NCI-H1092 treated with DMSO at 0.1 percent for 48 hours (cell line): ENCODE data around the gene AMOTL1.
A peak's percentile ranks its signal among the peaks of the same experiment; 100 is the strongest.

ENCODE experiments used
- DNase-seq: peaks from one replicate; lab custom pipeline; 2025; lab: John Stamatoyannopoulos, UW

AMOTL1 gene

DNA sequence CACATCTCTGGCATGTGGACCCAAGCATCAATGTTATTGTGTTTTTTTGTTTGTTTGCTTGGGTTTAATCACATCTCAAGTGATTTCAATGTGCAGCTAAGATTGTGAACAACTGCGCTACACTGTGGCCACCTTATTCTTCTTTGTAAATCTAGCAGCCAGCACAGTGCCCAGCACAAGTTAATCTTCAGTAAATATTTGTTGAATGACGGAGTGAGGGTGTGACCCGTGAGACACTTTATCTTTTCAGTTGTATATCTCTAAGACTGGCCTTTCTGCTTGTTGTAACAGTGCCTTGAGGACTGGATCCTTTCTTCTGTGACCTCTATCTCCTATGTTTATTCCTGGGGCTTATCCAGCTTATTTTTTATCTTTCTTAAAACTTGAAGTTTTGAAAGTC is 21.4 kb upstream of the AMOTL1 start:
- no peak for DNase-seq

DNA sequence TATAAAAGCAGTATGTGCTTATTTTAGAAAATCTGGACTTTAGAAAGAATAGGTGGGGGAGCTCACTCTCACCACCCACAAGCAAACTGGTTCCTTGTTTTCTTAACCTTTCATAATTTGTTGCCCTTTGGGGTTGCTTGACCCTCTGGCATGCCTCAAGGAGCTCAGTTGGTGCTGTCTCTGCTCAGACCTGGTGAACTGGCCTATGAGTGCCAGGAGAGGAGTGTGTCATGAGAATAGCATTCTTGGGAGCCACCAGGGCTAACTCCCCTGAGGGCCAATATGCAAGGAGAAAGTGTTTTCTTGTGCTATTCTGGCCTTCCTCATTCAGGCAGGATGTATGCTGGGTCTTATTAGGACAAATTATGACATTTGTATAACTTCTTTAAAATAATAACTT is 21.0 kb upstream of the AMOTL1 start:
- DNase-seq, result no peak

DNA sequence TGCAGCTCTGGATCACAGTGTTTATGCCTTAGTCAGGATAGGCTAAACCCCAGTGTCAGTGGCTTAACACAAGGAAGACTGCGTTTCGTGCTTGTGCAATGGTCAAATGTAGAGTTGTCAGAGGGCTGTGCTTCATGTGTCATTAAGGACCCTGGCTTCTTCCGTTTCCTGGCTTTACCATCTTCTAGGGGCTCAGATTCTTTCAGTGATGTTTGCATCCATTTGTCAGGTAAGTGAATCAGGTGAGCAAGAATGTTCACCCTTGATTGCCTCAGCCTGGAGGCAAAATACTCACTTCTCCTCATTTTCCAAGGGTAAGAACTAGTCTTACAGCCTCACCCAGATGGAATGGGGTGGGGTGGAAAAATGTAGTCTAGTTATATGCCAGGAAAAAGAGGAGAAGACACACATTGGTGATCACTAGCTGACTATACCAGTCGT is 20.5 kb upstream of the AMOTL1 start:
- DNase-seq, result no peak

DNA sequence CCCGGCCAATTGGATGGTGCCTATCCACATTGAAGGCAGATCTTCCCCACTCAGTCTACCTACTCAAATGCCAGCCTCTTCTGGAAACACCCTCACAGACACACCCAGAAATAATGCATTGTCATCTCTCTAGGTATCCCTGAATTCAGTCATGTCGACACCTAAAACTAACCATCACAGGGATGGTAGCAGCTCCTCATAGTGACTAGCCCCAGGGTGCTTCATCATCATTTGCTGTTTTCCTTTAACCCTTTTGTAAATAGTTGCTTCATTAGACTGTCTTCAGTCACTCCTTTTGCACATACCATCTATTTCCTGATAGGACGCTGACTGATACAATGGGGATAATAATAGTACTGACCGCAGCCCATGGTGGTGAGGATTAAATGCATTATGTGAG is 18.8 kb upstream of the AMOTL1 start:
- no peak for DNase-seq

DNA sequence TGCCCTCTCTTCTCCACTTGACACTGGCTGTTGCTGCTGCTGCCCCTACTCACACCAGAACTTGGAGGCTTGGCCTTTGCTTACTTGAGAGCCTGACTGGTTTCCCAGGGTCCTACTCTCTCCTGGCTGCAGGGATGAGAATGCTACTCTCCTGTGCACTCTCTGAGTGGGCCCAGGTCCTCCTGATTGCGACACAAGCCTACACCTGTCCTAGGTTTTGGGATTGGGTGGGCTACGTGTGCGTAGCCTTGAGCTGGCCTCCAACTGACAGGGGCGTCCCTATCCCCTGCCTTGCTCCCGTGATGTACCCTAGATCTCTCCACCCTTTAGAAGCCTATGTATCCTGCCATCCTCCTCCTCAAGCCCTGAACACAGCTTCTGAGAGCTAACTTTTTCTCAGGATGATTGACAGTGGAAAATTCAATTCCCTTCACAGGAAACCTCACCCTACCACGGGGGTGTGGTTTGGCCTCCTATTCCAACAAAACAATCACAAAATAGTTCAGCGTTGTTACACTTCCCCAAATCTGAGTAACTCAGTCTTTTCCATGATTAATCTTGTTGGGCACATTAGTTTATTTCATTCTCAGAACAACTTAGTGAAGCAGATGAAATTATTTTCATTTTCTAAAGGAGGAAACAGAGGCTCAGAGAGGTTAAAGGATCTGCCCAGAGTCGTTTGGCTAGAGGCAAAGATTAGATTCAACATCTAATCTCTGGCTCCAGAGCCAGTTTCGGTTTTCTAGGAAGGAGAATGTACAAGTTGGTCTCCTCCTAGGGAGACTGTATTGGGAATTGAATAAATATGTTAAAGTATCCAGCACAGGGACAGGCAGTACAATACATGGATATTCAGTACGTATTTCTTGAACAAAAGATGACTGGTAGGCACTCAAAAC is 17.6 kb upstream of the AMOTL1 start:
- no peak for DNase-seq

DNA sequence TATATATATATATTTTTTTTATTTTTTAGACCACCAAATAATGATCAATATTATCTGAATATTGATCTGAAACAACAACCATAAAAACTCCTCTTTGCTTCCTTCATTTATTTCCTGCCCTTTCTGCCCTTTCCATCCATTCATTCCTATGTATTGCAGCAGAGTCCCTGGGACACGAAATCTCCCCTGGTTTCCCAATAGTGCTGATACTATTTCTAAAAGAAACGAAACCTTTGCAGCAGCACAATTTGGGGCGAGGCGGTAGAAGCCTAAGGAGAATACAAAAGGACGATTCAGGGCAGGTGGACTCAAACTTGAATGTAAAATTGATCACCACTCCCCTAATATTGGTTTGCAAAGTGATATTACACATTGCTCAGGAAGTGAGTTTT is 16.9 kb upstream of the AMOTL1 start:
- DNase-seq, result no peak

DNA sequence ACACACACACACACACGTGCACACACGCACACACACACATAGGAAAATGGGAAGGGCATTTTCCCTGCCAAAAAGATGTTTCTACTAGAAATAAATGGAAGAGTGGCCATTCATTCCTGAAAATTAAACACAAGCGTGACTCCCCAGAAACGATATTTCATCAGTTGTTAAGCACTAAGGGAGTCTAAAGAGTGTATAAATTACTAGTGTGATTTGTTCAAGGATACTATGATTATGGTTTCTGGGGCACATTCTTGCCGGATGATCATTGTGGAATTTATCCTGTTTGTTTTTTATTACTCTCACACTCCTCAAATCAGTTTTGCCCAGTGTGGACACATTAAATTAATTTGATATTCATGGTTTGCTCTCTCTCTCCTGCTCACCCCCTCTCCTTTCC is 16.4 kb upstream of the AMOTL1 start:
- DNase-seq, result no peak

DNA sequence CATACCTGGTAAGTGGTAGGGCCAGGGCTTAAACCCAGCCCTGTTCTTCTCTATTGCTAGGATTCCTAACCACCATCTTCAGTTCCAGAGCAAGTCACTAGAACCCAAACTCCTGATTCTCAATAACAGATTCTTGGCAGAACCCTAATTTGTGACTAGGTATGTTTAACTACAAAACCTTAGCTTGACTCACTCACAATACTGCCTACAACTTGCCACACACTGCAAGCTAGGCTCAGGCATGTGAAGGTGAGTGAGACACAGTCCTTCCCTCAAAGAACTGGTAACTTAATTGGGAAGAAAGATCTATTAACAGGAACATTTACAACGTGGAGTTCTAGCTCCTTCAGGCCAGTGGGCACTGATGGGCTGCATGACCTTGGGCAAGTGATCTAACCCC is 14.5 kb upstream of the AMOTL1 start:
- no peak for DNase-seq

DNA sequence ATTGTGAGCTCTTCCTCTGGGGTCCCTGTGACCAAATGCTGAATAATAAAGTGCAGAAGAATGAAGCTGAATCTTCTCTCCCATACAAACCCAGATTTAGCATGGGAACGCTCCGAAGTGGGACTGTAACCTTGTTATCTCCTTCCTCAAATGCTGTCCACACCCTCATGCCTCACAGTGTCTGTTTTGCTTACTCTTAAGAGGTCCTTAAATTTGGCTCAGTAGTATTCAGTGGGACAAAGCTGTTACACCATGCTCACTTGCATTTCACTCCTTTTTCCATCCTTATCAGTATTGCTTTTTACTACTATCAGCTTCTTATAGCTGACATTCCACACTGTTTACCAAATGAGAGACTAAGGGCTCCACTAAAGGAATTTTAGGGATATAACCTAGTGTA is 13.8 kb upstream of the AMOTL1 start:
- DNase-seq, result no peak

DNA sequence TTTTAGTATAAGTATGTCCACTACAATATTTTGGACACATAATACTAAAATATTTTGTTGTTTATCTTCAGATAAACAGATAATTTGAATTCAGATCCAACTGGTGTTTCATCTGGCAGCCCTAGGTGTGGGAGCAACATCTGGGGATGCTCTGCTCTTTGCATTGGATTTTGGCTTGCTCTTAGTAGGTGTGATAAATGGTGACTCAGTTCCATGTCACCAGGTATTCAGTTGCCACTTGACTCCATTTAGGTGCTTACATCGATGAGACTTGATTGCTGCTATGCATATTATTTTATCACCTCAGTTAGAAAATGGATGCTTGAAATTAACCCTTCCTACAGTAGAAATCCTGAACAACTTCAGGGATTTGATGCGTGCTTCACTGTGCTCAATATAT is 13.3 kb upstream of the AMOTL1 start:
- DNase-seq, result no peak

DNA sequence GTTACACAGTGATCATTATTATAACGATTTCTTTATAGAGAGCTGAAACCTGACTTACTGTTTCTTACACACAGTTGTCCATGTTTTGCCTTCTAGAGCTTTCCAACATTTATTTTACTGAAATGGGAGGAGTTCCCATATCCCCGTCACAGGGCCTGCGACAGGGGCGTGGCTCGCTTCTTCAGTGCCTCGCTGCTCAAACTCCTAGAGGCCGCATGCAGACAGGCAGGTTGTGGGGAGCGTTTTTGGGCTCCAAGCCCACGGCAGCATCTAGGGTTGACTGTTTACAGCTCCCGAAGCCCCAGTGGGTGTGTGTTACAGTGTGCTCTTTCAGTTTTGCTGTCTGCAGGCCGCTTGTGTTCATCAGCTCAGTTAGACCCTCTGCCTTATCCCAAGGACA is 12.7 kb upstream of the AMOTL1 start:
- no peak for DNase-seq

DNA sequence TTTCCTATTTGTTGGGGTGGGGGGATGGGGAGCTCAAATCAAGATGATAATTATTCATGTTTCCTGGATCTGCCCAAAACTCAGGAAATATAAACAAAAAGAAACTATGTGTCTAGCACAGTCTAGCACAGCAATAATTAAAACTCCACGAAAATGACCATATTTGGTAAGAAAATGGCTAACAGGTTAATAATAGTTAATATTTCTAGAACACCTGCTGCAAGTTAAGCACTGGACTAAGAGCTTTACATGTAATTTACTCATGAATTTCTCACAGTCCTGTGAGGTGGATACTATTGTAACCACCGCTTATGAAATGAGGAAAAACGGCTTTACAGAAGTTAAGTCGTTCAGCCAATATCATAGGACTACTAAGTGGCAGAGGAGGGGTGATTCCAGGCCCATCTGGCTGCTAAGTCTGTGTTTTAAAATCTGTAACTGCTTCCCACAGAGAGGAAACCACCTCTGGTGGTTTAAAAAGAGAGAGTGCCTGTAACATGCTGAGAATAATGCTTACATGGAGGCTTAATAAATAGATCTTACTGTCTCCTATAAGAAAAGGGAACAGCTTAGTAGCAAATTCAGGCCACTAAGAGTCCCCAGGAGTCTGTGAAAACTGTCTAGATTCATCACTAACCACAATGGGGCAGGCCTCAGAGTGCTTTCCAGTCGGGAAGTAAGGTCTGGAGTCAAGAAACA is 11.0 kb upstream of the AMOTL1 start:
- DNase-seq, result no peak

DNA sequence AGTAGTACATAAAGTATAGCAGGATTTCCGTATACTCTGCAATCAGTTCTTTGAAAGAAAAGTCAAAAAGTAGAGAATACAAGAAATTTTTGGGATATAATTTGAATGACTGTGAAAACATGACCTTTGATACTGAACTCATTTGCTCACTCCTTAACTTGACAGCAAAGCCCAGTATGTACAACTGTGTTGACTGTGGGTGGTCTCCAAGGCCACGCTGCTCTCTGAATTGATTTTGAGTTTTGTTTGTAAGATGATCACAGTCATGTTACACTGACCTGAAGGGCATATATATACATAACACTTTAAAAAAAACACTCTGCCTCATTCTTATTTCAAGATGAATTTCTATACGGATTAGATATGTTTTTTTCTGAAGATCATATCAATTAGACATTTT is 9.5 kb upstream of the AMOTL1 start:
- no peak for DNase-seq

DNA sequence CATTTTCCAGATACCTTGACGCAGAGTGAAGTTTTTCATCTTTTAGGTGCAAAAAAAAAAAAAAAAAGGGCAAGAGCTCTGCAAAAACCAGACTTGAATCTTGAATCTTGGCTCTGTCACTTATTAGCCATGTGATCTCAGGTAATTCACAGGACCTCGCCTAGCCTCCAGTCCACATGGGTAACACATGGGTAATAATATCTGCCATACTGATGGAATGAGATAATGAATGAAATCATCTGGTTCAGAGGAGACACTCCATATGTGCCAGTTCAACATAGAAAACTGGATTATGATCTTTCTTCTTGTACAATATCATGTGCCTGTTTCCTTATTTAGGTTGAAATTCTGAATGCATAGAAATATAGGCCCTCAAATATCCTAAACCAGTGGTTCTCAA is 8.6 kb upstream of the AMOTL1 start:
- DNase-seq, result no peak

DNA sequence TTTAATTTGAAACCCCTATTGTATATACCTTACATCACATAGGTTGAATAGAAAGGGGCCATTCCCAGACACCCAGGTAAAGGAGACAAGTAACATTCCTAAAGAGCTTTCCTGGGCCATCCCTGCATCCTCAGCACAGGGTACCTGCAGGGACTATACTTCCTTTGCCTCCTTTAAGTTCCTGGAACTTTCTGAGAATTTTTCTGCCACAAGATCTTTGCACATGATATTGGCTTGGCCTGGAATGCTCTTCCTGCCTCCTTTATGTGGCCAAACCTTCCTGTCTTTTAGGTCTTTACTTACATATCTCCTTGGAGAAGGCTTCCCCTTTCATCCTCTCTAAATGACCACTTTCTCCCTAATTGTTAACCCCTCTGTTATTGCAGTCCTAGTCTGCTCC is 7.9 kb upstream of the AMOTL1 start:
- DNase-seq, result no peak

DNA sequence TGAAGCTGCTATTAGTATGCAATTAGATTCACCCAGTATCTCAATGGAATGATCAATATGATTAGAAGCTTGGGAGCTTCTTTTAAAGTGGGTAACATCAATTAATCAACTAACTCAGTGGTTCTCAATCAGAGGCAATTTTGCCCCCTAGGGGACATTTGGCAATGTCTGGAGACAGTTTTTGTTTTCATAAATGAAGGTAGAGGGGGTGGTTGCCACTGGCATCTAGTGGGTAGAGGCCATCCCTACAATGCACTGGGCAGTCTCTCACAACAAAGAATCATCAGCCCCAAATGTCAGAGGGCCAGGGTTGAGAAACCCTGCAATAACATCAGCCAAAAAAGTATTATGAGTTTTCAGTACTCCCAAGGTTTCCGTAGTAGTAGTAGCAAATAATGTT is 5.9 kb upstream of the AMOTL1 start:
- no peak for DNase-seq

DNA sequence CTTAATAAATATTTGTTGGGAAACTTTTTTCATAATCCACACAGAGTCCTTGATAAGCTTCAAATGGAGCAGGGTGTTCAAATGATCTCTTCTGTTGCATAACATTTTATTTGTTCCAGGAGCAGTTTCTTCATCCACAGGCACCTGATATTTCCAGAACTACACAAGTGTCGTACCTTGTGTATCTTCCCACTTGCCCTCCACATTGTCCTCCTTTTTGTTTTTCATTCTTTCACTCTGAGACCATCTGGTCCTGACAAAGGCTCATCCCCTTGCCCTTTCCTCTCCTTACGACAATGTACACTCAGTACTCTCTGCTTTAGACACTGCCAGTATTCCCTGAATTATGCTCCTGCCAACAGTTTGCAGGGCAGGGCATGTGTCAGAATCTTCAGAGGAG is 5.2 kb upstream of the AMOTL1 start:
- no peak for DNase-seq

DNA sequence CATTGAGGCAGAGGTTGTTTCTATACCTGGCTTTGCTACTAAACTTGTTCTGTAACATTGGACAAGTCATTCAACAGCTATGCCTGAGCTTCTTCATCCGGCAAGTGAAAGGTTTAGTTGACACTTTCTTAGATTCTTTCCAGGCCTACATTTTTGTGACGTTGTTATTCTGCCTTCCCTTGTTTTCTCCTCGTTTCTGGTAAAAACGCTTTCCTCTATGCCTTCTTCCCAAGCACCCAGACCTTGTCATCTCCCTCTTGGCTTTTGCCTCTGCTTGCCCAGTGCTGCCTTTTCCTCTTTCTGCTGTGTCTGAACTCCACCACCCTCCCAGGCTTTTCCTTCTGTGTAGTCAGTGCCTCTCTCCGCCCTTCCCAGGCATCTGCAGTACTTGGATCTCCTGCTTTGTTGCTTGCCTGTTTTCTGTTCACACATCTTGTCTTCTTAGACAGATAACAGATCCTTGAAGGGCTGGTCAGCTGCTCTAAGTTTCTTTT is 1.4 kb upstream of the AMOTL1 start:
- no peak for DNase-seq

DNA sequence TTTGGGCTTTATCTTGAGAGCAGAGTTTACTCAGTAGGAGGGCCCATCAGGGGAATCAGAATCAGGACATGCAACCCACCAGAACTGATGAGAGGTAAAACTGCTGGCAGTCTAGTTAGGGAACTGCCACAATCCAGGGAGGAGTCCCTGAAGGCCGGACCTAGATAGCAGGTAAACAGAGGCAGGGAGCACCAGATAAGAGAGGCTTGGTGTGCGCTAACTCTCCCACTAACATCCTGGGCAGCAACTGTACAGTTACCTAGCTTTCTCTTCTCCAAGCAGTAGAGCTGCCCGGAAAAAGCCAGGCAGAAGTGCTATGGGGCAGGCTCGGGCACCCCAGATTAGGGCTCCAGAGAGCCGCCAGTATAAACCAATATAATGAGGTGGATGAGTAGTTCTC is 865 bp upstream of the AMOTL1 start:
- no peak for DNase-seq

DNA sequence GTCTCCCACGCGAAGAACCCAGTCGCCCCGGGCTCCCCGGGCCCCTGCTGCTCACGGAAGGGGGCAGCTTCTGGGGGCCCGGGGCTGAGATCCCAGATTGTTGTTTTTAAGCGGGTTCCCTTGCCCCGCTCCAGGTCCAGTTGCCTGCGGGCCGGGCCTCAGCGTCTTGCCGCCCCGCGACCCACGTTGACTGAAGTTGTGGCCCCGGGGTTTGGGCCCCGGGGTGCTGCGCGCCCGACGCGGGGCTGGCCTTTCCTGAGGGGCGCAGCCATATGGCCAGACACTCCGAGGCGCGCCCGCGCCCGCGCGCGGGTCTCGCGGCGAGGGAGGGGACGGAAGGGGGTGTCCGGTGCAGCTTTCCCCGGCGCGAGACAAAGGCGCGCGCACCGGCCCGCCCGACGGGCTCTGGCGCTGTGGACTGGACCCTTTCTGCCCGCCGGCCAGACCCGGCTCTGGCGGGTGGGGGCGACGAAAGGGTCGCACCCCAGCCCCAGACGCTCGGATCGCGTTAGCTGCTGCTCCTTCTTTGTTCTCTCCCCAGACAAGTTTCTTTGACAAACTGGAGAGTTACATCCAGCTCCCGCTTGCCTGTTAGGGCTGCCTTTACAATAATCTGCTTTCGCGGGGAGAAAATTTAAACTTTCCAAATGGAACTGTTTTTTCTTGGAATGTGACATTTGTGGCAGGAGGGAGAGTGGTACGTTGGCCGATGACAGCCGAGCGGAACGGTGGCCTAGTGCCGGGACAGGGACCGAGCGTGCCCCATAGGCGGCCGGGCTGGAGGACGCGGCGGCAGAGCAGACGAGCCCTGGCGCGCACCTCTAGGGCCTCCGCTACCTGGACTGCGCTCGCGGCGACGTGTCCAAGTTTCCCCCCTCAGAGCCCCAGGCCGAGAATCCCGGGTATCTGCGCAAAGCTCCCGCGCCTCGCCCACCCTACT is 716 bp downstream of the AMOTL1 start:
- peak; percentile 65 for DNase-seq

DNA sequence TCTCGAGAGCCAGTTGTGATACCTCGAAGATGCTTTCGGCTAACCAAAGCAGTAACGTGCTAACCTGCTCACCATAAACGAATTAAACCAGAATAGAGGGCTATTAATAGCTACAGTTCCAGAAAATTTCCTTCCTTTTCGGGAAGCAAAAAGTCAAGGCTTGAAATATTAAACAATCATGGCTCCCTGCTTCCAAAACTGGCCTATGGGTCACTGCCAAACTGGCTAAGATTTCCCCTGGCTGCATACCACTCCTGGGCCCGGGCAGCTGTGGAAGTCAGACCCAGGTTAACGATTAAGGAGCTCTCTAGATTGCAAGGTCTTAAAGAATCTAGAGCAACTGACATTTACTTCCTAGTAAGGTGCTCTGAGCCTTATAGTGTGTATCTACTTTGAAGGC is 1.7 kb downstream of the AMOTL1 start:
- DNase-seq, result no peak

DNA sequence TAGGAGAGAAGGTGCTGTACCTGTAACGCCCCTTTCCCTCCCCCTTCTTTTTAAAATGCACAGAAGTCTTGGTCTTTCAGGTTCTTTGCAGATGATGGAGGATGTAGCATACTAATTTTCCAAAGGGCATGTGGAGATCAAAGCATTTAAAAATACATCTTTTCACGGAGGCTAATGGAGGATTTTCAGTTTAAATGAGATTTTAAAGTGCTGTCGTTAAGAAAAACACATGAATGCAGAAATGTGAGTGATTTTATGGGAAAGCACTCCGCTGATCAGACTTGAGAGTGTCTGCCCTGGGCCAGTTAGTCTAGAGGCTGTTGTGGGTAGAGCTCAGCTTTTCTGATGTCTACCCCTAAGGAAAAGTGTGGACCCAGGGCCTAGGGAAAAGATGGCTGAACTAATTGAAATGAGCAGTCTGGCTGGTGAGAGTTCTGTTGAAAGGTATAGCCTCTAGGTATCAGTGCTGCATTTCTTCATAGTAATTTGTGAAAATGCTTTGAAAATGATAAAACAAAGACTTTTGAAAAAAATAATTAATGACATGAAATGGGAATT is 2.5 kb downstream of the AMOTL1 start:
- no peak for DNase-seq
